ENCODE results near the gene NAP1L4.

DNA sequence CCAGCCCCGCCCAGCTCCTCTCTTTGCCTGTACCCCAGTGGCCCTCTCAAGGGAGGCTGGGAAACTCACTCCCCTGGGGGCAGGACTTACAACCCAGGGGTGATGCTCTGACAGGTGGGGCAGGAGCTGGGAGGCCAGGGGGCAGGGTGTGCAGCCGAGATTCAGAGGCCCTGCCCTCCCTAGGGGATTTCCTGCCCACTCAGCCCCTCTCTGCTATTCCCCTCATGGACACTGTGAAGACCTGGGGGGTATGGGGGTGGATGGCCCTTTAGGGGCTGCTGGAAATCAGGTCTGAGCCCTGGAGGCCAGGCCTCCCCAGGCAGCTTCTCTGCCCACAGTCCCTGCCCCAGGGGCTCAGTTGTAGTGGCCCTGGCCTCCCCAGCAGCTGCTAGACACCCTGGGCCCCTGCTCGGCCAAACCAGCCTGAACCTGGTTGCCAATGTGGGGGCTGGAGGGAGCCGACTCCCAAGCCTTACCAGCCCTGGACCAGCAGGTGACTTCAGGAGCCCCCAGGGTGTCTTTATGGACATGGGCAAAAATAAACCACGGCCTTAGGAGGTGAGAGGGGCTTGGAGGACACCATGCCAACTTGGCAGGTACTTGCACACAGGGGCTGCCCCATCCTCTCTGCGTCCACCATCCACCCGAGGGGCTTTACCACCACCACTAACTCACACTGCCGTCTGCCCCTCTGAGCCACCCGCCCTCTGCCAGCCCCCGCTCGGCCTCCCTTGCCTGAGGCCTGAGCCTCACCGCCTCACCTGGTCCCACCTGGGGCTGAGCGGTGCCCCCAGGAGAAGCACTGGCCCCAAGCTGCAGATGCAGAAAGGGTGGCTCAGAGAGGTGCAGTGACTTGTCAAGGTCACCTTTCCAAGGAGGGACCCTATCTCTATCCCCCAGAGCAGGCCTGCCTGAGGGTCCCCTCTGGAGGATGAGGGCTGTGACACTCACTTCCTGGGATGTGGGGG, 60.1 kb downstream of the NAP1L4 start:
- TF ChIP-seq TEAD4 (IDR thresholded peaks at IDR 0.05; ENCODE audit: low read depth, low read length) (no peak), POLR2A (IDR thresholded peaks at IDR 0.05; ENCODE audit: control extremely low read depth in 1 of 2, low read depth in 2 of 2, low read length in 2 of 2) (no peak), USF2 (IDR thresholded peaks at IDR 0.05; ENCODE audit: low read length) (no peak), SIN3A (conservative IDR thresholded peaks at IDR 0.05 in 1 of 2, IDR thresholded peaks at IDR 0.05 in 1 of 2; ENCODE audit: low read depth in 1 of 2, low read length in 2 of 2) (no peak), KDM1A (IDR thresholded peaks at IDR 0.05; ENCODE audit: borderline replicate concordance, low read length) (no peak), EZH2 (IDR thresholded peaks at IDR 0.05; ENCODE audit: low read depth, low read length, severe bottlenecking) (no peak), GABPA (IDR thresholded peaks at IDR 0.05; ENCODE audit: borderline replicate concordance, insufficient read depth, low read length) (no peak), PHF8 (conservative IDR thresholded peaks at IDR 0.05; ENCODE audit: low read depth, low read length) (no peak)
- TF ChIP-seq, protein P1, sequence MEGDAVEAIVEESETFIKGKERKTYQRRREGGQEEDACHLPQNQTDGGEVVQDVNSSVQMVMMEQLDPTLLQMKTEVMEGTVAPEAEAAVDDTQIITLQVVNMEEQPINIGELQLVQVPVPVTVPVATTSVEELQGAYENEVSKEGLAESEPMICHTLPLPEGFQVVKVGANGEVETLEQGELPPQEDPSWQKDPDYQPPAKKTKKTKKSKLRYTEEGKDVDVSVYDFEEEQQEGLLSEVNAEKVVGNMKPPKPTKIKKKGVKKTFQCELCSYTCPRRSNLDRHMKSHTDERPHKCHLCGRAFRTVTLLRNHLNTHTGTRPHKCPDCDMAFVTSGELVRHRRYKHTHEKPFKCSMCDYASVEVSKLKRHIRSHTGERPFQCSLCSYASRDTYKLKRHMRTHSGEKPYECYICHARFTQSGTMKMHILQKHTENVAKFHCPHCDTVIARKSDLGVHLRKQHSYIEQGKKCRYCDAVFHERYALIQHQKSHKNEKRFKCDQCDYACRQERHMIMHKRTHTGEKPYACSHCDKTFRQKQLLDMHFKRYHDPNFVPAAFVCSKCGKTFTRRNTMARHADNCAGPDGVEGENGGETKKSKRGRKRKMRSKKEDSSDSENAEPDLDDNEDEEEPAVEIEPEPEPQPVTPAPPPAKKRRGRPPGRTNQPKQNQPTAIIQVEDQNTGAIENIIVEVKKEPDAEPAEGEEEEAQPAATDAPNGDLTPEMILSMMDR (IDR thresholded peaks at IDR 0.05; ENCODE audit: control extremely low read depth in 1 of 3, insufficient read depth in 1 of 3, low read depth in 1 of 3, low read length in 3 of 3): no peak
- TF ChIP-seq, protein P2, sequence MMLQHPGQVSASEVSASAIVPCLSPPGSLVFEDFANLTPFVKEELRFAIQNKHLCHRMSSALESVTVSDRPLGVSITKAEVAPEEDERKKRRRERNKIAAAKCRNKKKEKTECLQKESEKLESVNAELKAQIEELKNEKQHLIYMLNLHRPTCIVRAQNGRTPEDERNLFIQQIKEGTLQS (IDR thresholded peaks at IDR 0.05; ENCODE audit: insufficient read depth, low read depth, low read length): no peak

All from H1 (cell line).